PC-3 (cell line): ENCODE measurements around the gene DNAJC5. TPM values are rescaled to one million over a fixed set of nuclear protein-coding genes. Genes with fewer than 3 reads are reported as not detected.
"Not testable (repeated sequence)": the region's sequence is repeated elsewhere in the genome, so short reads cannot be mapped to it uniquely, and the experiment has no call there.

Experiments
- ATAC-seq: fragments of 200-7000 bp; cut with Tn5 transposase; 2 replicates; pipeline ENCODE4 v1.9.1; 2020; ENCODE audit warnings: mild to moderate bottlenecking, moderate library complexity
- BruUV-seq: library from RNA; stranded (reverse); fragments of 400-500 nt; replicated peaks from 2 replicates; lab custom pipeline; 2021; lab: Mats Ljungman, UMichigan
- CTCF ChIA-PET: fragments of 300-600 bp; sonication (Branson Sonifier 250); formaldehyde crosslinking; loops from one replicate; lab custom pipeline; 2022; ENCODE audit warnings: antibody characterized with exemption; lab: Charles Lee
- POLR2A ChIA-PET: fragments of 300-600 bp; sonication (Branson Sonifier 250); formaldehyde crosslinking; loops from one replicate; lab custom pipeline; 2022; ENCODE audit warnings: antibody characterized with exemption; ENCODE audit not compliant: unreplicated experiment; lab: Charles Lee
- DNase-seq: peaks from one replicate; pipeline ENCODE4 v3.0.0-alpha.2; 2015
- H2AFZ ChIP-seq: fragments of 300-600 bp; sonication (generic); 2 replicates; pipeline ENCODE4 v1.6.0; 2016; ENCODE audit warnings: antibody characterized with exemption, low read length
- H3F3A ChIP-seq: fragments of 300-600 bp; sonication (generic); one replicate; pipeline ENCODE4 v1.6.0; 2017; ENCODE audit warnings: antibody characterized with exemption, low read length, control low read depth, mild to moderate bottlenecking; ENCODE audit not compliant: unreplicated experiment
- H3K27ac ChIP-seq: fragments of 300-600 bp; sonication (generic); 2 replicates; pipeline ENCODE4 v1.5.1; 2016; ENCODE audit warnings: mild to moderate bottlenecking, low read length
- H3K27me3 ChIP-seq: fragments of 300-600 bp; sonication (generic); 2 replicates; pipeline ENCODE4 v1.6.1; 2016; ENCODE audit warnings: low read length, mixed read lengths
- H3K36me3 ChIP-seq: fragments of 300-600 bp; sonication (generic); 2 replicates; pipeline ENCODE4 v1.6.1; 2016; ENCODE audit warnings: low read depth, mixed run types, low read length, mixed read lengths
- H3K4me1 ChIP-seq: fragments of 300-600 bp; sonication (generic); 2 replicates; pipeline ENCODE4 v1.5.1; 2016; ENCODE audit warnings: low read length; ENCODE audit not compliant: insufficient read depth
- H3K4me2 ChIP-seq: fragments of 300-600 bp; sonication (generic); 2 replicates; pipeline ENCODE4 v1.6.0; 2016; ENCODE audit warnings: low read length
- H3K4me3 ChIP-seq: fragments of 300-600 bp; sonication (generic); 2 replicates; pipeline ENCODE4 v1.5.1; 2016; ENCODE audit warnings: mild to moderate bottlenecking, low read length, mixed read lengths
- H3K79me2 ChIP-seq: fragments of 300-600 bp; sonication (generic); 2 replicates; pipeline ENCODE4 v1.6.1; 2017; ENCODE audit warnings: low read length, mixed read lengths
- H3K9ac ChIP-seq: fragments of 300-600 bp; sonication (generic); 2 replicates; pipeline ENCODE4 v1.6.0; 2016; ENCODE audit warnings: mild to moderate bottlenecking, low read length
- H3K9me2 ChIP-seq: fragments of 300-600 bp; sonication (generic); replicated peaks from 2 replicates; pipeline ENCODE4 v1.6.1; 2016; ENCODE audit warnings: mixed run types, low read length, mixed read lengths
- H3K9me3 ChIP-seq: fragments of 300-600 bp; sonication (generic); 2 replicates; pipeline ENCODE4 v1.6.1; 2016; ENCODE audit warnings: low read length, mixed read lengths
- H4K20me1 ChIP-seq: fragments of 300-600 bp; sonication (generic); 2 replicates; pipeline ENCODE4 v1.6.1; 2016; ENCODE audit warnings: low read length, mixed read lengths
- EZH2 ChIP-seq: fragments of 300-600 bp; sonication (generic); IDR thresholded peaks from one replicate; pipeline ENCODE4 v1.6.1; 2017; ENCODE audit warnings: antibody characterized with exemption, mild to moderate bottlenecking, low read length; ENCODE audit not compliant: unreplicated experiment
- EZH2phosphoT487 ChIP-seq: fragments of 300-600 bp; sonication (generic); IDR thresholded peaks from 2 replicates; pipeline ENCODE4 v1.6.1; 2018; ENCODE audit warnings: mild to moderate bottlenecking, antibody characterized with exemption, low read length, borderline replicate concordance
- intact Hi-C: fragments of 100-400 bp; cut with micrococcal nuclease; formaldehyde crosslinking; loops from 2 replicates; pipeline ENCODE4 v1.9.0; 2023
- total RNA-seq: library from RNA; depleted of rRNA; stranded (reverse); fragments of >200 nt; gene quantifications from 2 replicates; pipeline ENCODE4 v1.2.3, GENCODE V29; 2014
- TF ChIP-seq, protein P1 (sequence below): fragments of 300-600 bp; sonication (generic); conservative IDR thresholded peaks from 2 replicates; pipeline ENCODE4 v1.5.1; 2017; ENCODE audit warnings: antibody characterized with exemption, low read depth, mild to moderate bottlenecking, low read length

The DNAJC5 gene
- total RNA-seq, 1 experiment from 2014 or later, result 73.7 TPM

GRCh38 chr20:63974402-63975200, 79.7 kb downstream of the DNAJC5 start:
- H3K9me2 ChIP-seq, result no peaks in the 10 kb centered on the region
- no peaks in the 10 kb centered on the region for H3F3A ChIP-seq
- intact Hi-C loops, result loop anchor here (5.0 kb wide), 1 partner anchor 102 kb away; no protein-coding TSS in a partner anchor
- peaks cover 17% of the 10 kb centered on the region for H3K4me1 ChIP-seq
- ChIA-PET CTCF (interaction anchor here (1.0 to 1.4 kb wide), 3 partner anchors 64 to 110 kb away, joined by 3 to 7 read pairs (median 7); partner anchors contain the start of gene TPD52L2), POLR2A (interaction anchor here (0.5 kb wide), 1 partner anchor 334 kb away, joined by 7 read pairs; no protein-coding TSS in a partner anchor)
- TF ChIP-seq EZH2, result no peak
- TF ChIP-seq EZH2phosphoT487, result no peak
- TF ChIP-seq, protein P1, sequence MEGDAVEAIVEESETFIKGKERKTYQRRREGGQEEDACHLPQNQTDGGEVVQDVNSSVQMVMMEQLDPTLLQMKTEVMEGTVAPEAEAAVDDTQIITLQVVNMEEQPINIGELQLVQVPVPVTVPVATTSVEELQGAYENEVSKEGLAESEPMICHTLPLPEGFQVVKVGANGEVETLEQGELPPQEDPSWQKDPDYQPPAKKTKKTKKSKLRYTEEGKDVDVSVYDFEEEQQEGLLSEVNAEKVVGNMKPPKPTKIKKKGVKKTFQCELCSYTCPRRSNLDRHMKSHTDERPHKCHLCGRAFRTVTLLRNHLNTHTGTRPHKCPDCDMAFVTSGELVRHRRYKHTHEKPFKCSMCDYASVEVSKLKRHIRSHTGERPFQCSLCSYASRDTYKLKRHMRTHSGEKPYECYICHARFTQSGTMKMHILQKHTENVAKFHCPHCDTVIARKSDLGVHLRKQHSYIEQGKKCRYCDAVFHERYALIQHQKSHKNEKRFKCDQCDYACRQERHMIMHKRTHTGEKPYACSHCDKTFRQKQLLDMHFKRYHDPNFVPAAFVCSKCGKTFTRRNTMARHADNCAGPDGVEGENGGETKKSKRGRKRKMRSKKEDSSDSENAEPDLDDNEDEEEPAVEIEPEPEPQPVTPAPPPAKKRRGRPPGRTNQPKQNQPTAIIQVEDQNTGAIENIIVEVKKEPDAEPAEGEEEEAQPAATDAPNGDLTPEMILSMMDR, result no peak
- no peak overlapping the region for H3K9ac ChIP-seq
- no peak for ATAC-seq
- H3K4me3 ChIP-seq, result no peak overlapping the region
- peak; percentile 32 for DNase-seq
- H3K79me2 ChIP-seq, result no peaks in the 10 kb centered on the region
- no peak overlapping the region for H3K4me2 ChIP-seq
- H4K20me1 ChIP-seq, result no peaks in the 10 kb centered on the region
- H3K27me3 ChIP-seq, result no peaks in the 10 kb centered on the region
- BruUV-seq, result no TSS peak
- H3K9me3 ChIP-seq, result no peaks in the 10 kb centered on the region
- no peak overlapping the region for H2AFZ ChIP-seq
- H3K27ac ChIP-seq, result no peak overlapping the region
- no peaks in the 10 kb centered on the region for H3K36me3 ChIP-seq

DNA sequence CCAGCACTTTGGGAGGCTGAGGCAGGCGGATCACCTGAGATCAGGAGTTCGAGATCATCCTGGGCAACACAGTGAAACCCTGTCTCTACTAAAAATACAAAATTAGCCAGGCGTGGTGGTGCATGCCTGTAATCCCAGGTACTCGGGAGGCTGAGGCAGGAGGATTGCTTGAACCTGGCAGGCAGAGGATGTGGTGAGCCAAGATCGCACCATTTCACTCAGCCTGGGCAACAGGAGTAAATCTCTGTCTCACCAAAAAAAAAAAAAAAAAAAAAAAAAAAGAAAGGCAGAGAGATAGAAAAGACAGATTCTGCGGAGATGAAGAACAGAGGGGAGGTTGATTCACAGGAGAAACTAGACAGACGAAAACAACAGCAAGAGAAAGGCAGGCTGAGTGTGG, 81.6 kb downstream of the DNAJC5 start:
- POLR2A ChIA-PET, result not testable (repeated sequence)

GRCh38 chr20:63976980-63977738, 82.2 kb downstream of the DNAJC5 start:
- Histone ChIP-seq H3K27me3 (no peaks in the 10 kb centered on the region), H3K4me1 (peaks cover 28% of the 10 kb centered on the region), H3K4me2 (peak overlapping the region; percentile 97), H3K36me3 (no peaks in the 10 kb centered on the region), H4K20me1 (no peaks in the 10 kb centered on the region), H3K9me3 (no peaks in the 10 kb centered on the region), H3K79me2 (peaks cover 12% of the 10 kb centered on the region), H3K9me2 (no peaks in the 10 kb centered on the region), H3K4me3 (no peak overlapping the region), H2AFZ (no peak overlapping the region), H3K27ac (no peak overlapping the region), H3F3A (peaks cover 3% of the 10 kb centered on the region), H3K9ac (no peak overlapping the region)
- ChIA-PET POLR2A (interaction anchor here (0.6 kb wide), 1 partner anchor 86 kb away, joined by 6 read pairs; the partner anchor contains the start of gene TCEA2), CTCF (no interaction called here)
- no peak for ATAC-seq
- DNase-seq, result no peak
- TF ChIP-seq, protein P1, result no peak
- no peak for TF ChIP-seq EZH2phosphoT487
- TF ChIP-seq EZH2, result no peak
- no TSS peak for BruUV-seq
- intact Hi-C loops, result no loop called here

More for the DNA sequence above, 81.6 kb downstream of the DNAJC5 start:
- intact Hi-C loops, CTCF ChIA-PET, H3K9me3 ChIP-seq, H3K27ac ChIP-seq, H3K4me3 ChIP-seq, H3K36me3 ChIP-seq, H3F3A ChIP-seq, BruUV-seq, ATAC-seq, H4K20me1 ChIP-seq, DNase-seq, H3K27me3 ChIP-seq, H3K79me2 ChIP-seq, H3K4me2 ChIP-seq, H3K9me2 ChIP-seq, H2AFZ ChIP-seq, H3K9ac ChIP-seq: not testable (repeated sequence)
- H3K4me1 ChIP-seq, result peaks cover 24% of the 10 kb centered on the region
